Nucleus accumbens (tissue), 56 donors: ENCODE measurements around the gene RAD54L.
"Not testable (repeated sequence)": the region's sequence is repeated elsewhere in the genome, so short reads cannot be mapped to it uniquely, and the experiment has no call there.

Experiments
- DNase-seq, 56 donors: peaks; one replicate each; lab custom pipeline; 2025; lab: John Stamatoyannopoulos, UW

The RAD54L gene

GRCh38 chr1:46315669-46316403 is 68.3 kb downstream of the RAD54L start:
- DNase-seq: no peak

GRCh38 chr1:46317323-46317722 is 69.8 kb downstream of the RAD54L start:
- no peak for DNase-seq

- DNase-seq: not testable (repeated sequence)
These were observed 71.7 kb downstream of the RAD54L start for GRCh38 chr1:46319301-46319700.

- not testable (repeated sequence) for DNase-seq
These were observed 72.7 kb downstream of the RAD54L start for GRCh38 chr1:46319960-46320914.

- DNase-seq: not testable (repeated sequence)
These were observed 74.6 kb downstream of the RAD54L start for GRCh38 chr1:46322191-46322590.

- DNase-seq: not testable (repeated sequence)
These were observed 77.9 kb downstream of the RAD54L start for GRCh38 chr1:46325285-46326076.
